Esophagus muscularis mucosa (tissue), 4 donors: ENCODE data around the gene COPG2. TPM values are rescaled to one million over a fixed set of nuclear protein-coding genes. Genes with fewer than 3 reads are reported as not detected.
"Not testable (repeated sequence)": the region's sequence is repeated elsewhere in the genome, so short reads cannot be mapped to it uniquely, and the experiment has no call there.

Experiments
- DNase-seq: peaks from one replicate; pipeline ENCODE4 v3.0.0-alpha.2; 2017; ENCODE audit errors: extremely low spot score
- H3K27ac ChIP-seq, 4 donors: fragments of 200-600 bp; sonication (generic); replicated peaks in 1 of 4; 1 replicate in 3 of 4; 2 replicates in 1 of 4; pipeline ENCODE4 v1.5.1; 2016 to 2019; ENCODE audit warnings: mild to moderate bottlenecking in 1 of 4
- H3K27me3 ChIP-seq, 4 donors: fragments of 200-600 bp; sonication (generic); one replicate each; pipeline versions ENCODE4 v1.5.1 to v1.6.0; 2016 to 2019
- H3K36me3 ChIP-seq, 4 donors: fragments of 200-600 bp; sonication (generic); one replicate each; pipeline ENCODE4 v1.5.1; 2016 to 2019
- H3K4me1 ChIP-seq, 4 donors: fragments of 200-600 bp; sonication (generic); one replicate each; pipeline ENCODE4 v1.5.1; 2016 to 2019
- H3K4me3 ChIP-seq, 4 donors: fragments of 200-600 bp; sonication (generic); 1 replicate in 2 of 4; 2 replicates in 2 of 4; pipeline ENCODE4 v1.5.1; 2016 to 2019; ENCODE audit warnings: mild to moderate bottlenecking in 4 of 4, moderate library complexity in 1 of 4
- H3K9me3 ChIP-seq, 4 donors: fragments of 200-600 bp; sonication (generic); 1 replicate in 3 of 4; 2 replicates in 1 of 4; pipeline ENCODE4 v1.5.1; 2016 to 2019
- EP300 ChIP-seq: sonication (generic); formaldehyde crosslinking; IDR thresholded peaks from one replicate; pipeline ENCODE4 v1.6.1; 2017; ENCODE audit warnings: antibody characterized with exemption
- POLR2A ChIP-seq: fragments of 450-650 bp; IDR thresholded peaks from one replicate; pipeline ENCODE4 v1.6.1; 2017; ENCODE audit warnings: antibody characterized with exemption, moderate library complexity, mild to moderate bottlenecking, low read depth
- POLR2AphosphoS5 ChIP-seq, 2 donors: sonication (generic); formaldehyde crosslinking; IDR thresholded peaks; one replicate each; pipeline ENCODE4 v1.6.1; 2017; ENCODE audit warnings: antibody characterized with exemption in 2 of 2
- WGBS: methylation state at CpG from one replicate; pipeline ENCODE4 v1.1.5; 2018; 5-methylcytosine and 5-hydroxymethylcytosine counted together
- intact Hi-C: fragments of 100-400 bp; cut with DNase I; formaldehyde crosslinking; loops from one replicate; pipeline ENCODE4 v1.15.1; 2023
- total RNA-seq, 4 donors: library from RNA; depleted of rRNA; stranded (reverse); fragments of >200 nt; gene quantifications; one replicate each; pipeline versions ENCODE4 v1.1.0 to v1.2.1, GENCODE V29; 2016
- TF ChIP-seq, protein P1 (sequence below), 3 experiments: fragments of 200-600 bp in 2 of 3; fragments of 450-650 bp in 1 of 3; sonication (generic) in 2 of 3; IDR thresholded peaks; one replicate each; pipeline ENCODE4 v1.5.1; 2017 to 2019; ENCODE audit warnings: antibody characterized with exemption in 3 of 3, mild to moderate bottlenecking in 2 of 3, moderate library complexity in 1 of 3

COPG2 gene
- total RNA-seq, 4 donors from 2014 or later, result 9.6 to 11.9 (median 10.7) TPM

DNA sequence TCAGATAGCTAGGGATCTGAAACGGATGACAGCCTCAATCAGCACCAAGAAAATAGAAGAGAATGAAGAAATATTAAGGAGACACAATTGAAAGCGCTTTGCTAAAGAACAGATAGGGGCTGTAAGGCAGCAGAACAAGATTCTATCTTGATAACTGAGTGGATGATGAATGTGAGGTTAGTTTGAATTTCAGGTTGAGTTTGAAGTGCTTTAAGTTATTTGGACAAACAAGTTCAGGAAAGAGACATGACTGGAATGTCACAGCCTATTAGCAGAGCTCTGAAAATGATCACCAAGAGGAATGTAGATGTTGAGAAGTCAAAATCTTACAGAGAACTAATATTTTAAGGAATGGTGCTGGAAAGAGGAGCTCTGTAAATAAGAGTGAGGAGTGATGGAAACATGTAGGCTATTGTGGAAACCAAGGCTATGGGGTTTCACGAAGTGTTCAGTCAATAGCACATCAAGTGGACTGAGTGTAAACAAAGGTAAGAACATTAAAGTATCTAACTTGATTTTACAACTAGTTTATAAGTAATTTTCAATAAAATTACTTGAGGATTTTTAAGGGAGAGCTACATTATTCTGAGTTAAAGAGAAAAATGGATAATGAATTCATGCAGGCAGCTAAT is 115.0 kb downstream of the COPG2 start:
- Histone ChIP-seq H3K4me3 (no peak overlapping the region), H3K27me3 (no peaks in the 10 kb centered on the region), H3K9me3 (no peaks in the 10 kb centered on the region), H3K4me1 (no peaks in the 10 kb centered on the region), H3K36me3 (peaks cover 0 to 38% (median 11%) of the 10 kb centered on the region in 4 donors), H3K27ac (no peak overlapping the region)
- 96% methylated on average over 3 of the region's 3 CpGs for WGBS
- intact Hi-C loops, result no loop called here
- TF ChIP-seq POLR2AphosphoS5 (IDR thresholded peaks at IDR 0.05) (no peak), EP300 (no peak)
- no peak for DNase-seq

DNA sequence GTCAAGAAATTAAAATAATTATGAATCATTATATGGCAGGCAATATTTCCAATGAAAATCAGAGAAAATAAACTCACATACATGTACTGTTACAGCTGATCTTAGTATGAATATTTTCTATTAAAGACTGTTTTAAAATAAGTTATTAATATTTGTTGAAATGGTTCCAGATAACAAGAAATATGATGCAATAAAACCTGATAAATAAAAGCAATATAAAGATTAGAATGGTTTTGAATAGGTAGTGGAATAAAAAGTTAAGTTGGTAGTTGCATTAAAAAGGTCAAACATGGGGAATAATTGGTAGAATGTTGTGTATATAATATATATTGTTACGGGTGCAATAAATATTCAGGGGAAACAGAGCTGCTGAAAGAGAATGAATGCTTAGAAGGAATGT is 124.2 kb downstream of the COPG2 start:
- Histone ChIP-seq H3K27ac (no peak overlapping the region), H3K4me1 (peaks cover 0 to 4% (median 0%) of the 10 kb centered on the region in 4 donors), H3K36me3 (peaks cover 0 to 54% (median 11%) of the 10 kb centered on the region in 4 donors), H3K4me3 (no peak overlapping the region), H3K9me3 (no peaks in the 10 kb centered on the region), H3K27me3 (no peaks in the 10 kb centered on the region)
- 94% methylated on average over 1 of the region's 1 CpG for WGBS
- no peak for DNase-seq
- TF ChIP-seq, protein P1, sequence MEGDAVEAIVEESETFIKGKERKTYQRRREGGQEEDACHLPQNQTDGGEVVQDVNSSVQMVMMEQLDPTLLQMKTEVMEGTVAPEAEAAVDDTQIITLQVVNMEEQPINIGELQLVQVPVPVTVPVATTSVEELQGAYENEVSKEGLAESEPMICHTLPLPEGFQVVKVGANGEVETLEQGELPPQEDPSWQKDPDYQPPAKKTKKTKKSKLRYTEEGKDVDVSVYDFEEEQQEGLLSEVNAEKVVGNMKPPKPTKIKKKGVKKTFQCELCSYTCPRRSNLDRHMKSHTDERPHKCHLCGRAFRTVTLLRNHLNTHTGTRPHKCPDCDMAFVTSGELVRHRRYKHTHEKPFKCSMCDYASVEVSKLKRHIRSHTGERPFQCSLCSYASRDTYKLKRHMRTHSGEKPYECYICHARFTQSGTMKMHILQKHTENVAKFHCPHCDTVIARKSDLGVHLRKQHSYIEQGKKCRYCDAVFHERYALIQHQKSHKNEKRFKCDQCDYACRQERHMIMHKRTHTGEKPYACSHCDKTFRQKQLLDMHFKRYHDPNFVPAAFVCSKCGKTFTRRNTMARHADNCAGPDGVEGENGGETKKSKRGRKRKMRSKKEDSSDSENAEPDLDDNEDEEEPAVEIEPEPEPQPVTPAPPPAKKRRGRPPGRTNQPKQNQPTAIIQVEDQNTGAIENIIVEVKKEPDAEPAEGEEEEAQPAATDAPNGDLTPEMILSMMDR (IDR thresholded peaks at IDR 0.05), result no peak
- TF ChIP-seq EP300 (no peak), POLR2AphosphoS5 (IDR thresholded peaks at IDR 0.05) (no peak)
- intact Hi-C loops, result no loop called here

DNA sequence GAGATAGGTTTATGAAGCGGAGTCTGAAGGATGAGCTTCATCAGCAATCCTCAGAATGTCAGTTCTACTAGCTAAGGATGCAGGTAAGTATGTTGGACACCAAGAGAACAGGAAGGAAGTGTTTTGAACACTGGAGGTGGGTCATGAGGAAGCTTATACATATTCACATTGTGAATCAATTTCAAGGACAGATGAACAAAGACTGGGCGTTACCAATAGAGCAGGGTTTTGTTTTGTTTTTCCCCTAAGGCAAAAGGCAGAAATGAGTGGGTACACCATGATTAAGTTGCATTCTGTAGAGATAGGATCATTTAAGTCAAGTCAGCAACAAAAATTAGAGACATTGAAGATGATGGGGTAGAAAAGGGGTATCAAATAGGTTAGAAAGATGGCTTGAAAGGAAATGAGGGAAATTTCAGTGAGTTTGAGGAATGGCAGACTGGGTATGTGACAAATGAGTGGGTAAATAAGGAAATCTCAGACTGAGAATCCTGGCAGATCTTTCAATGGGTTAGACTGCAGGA is 125.0 kb downstream of the COPG2 start:
- TF ChIP-seq POLR2A, result no peak
- no peak for TF ChIP-seq POLR2AphosphoS5 (IDR thresholded peaks at IDR 0.05)
- TF ChIP-seq, protein P1 (IDR thresholded peaks at IDR 0.05), result no peak
- no peak for TF ChIP-seq EP300
- Histone ChIP-seq H3K36me3 (peaks cover 0 to 60% (median 14%) of the 10 kb centered on the region in 4 donors), H3K9me3 (no peaks in the 10 kb centered on the region), H3K4me1 (peaks cover 0 to 4% (median 0%) of the 10 kb centered on the region in 4 donors), H3K27ac (no peak overlapping the region), H3K27me3 (no peaks in the 10 kb centered on the region), H3K4me3 (no peak overlapping the region)
- intact Hi-C loops, result no loop called here
- no peak for DNase-seq
- WGBS, result 91% methylated on average over 2 of the region's 2 CpGs

DNA sequence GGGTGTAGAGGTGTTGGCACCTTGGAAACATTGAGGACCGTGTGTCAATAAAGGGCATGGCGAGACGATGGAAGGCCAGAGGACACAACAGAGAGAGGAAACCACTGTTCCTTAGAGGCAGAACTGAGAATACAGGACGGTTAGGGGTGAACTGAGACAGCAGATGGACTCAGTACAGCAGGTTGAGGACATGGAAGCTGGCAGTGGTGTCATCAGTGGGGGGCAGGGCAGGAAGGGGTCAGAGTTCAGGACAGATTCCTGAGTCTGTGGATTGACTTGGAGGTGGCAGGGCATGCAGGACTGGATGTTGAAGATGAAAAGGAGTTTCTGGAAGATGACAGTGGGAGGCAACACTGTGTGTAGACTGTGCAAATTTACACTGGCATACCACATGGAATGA is 126.3 kb downstream of the COPG2 start:
- intact Hi-C loops, result not testable (repeated sequence)
- H3K36me3 ChIP-seq, result peaks cover 0 to 53% (median 8%) of the 10 kb centered on the region in 4 donors

DNA sequence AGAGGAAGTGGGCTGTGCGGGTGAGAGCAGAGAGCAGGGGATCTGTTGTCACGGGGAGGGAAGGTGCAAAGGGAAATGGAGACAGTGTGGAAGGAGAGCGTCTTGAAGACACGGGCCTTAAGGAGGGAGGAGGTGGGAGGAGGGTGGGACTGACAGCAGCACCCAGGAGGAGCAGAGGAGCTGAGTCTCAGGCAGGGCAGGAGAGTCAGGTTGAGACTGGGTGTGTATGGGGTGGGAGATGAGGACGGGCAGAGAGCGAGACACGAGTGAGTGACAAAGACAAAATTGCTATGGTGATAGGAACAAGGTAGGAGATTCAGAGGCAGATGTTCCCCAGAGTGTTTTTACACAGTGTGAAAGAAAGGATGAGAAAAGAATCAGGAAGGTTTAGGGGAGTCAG is 127.3 kb downstream of the COPG2 start:
- intact Hi-C loops, H3K27ac ChIP-seq, DNase-seq, H3K4me3 ChIP-seq, H3K27me3 ChIP-seq, H3K4me1 ChIP-seq, H3K9me3 ChIP-seq: not testable (repeated sequence)
- WGBS, result 92% methylated on average over 7 of the region's 7 CpGs
- H3K36me3 ChIP-seq, result peaks cover 0 to 45% (median 8%) of the 10 kb centered on the region in 4 donors

More for the DNA sequence above, 126.3 kb downstream of the COPG2 start:
- not testable (repeated sequence) for DNase-seq, H3K27me3 ChIP-seq, H3K27ac ChIP-seq, H3K9me3 ChIP-seq, H3K4me1 ChIP-seq, H3K4me3 ChIP-seq
- WGBS, result 91% methylated on average over 4 of the region's 4 CpGs

DNA sequence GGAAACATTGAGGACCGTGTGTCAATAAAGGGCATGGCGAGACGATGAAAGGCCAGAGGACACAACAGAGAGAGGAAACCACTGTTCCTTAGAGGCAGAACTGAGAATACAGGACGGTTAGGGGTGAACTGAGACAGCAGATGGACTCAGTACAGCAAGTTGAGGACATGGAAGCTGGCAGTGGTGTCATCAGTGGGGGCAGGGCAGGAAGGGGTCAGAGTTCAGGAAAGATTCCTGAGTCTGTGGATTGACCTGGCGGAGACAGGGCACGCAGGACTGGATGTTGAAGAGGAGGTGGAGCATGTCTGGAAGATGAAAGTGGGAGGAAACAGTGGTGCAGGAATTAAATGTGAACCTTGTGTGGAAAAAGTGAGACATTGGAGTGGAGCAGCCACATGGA is 130.7 kb downstream of the COPG2 start:
- H3K9me3 ChIP-seq, DNase-seq, H3K27me3 ChIP-seq, H3K27ac ChIP-seq, H3K4me1 ChIP-seq, intact Hi-C loops, H3K4me3 ChIP-seq: not testable (repeated sequence)
- H3K36me3 ChIP-seq, result peaks cover 0 to 52% (median 17%) of the 10 kb centered on the region in 4 donors
- 82% methylated on average over 6 of the region's 6 CpGs for WGBS

DNA sequence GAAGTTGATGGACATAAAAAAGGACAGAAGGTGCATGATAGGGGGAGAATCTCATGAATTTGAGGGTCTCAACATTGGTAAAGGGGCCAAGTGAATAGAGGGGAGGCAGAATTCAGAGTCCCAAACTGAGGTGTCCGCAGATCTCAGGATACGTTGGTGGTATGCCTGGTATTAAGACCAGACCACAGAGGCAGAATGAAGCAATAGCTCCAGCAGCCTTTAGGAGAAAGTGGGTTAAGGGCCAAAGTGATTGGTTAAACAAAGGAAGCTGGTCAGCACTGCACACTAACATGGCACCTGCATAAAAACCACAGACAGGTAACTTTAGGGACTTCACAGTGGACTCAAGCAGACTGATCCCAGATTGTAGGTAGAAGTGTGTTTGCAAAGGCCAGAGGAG is 139.1 kb downstream of the COPG2 start:
- no peak for TF ChIP-seq POLR2AphosphoS5 (IDR thresholded peaks at IDR 0.05)
- TF ChIP-seq, protein P1 (IDR thresholded peaks at IDR 0.05), result no peak
- no peak for TF ChIP-seq POLR2A
- no peak for TF ChIP-seq EP300
- 83% methylated on average over 2 of the region's 2 CpGs for WGBS
- Histone ChIP-seq H3K4me3 (no peak overlapping the region), H3K27ac (no peak overlapping the region), H3K4me1 (no peaks in the 10 kb centered on the region), H3K27me3 (no peaks in the 10 kb centered on the region), H3K9me3 (no peaks in the 10 kb centered on the region), H3K36me3 (peaks cover 0 to 60% (median 25%) of the 10 kb centered on the region in 4 donors)
- no peak for DNase-seq
- intact Hi-C loops, result no loop called here

DNA sequence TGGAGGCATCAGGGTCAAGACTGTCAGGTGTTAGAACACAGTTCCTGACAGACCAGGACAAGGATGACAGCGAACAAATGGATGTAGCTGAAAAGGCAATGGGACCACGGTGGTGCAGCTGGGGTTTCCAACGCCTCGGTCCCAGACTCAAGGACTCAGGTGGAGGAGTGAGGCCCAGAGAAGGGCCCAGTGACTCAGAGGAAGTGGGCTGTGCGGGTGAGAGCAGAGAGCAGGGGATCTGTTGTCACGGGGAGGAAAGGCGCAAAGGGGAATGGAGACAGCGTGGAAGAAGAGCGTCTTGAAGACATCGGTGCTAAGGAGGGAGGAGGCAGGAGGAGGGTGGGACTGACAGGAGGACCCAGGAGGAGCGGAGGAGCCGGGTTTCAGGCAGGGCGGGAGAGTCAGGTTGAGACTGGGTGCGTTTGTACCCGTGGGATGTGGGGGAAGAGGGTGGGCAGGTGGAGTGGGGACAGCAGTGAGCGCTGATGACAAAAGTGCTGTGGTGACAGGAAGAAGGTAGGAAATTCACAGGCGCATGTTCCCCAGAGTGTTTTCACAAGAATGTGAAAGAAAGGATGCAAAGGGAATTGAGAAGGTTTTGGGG is 140.7 kb downstream of the COPG2 start:
- DNase-seq, H3K4me1 ChIP-seq, intact Hi-C loops, H3K4me3 ChIP-seq, H3K27ac ChIP-seq, H3K27me3 ChIP-seq, H3K9me3 ChIP-seq: not testable (repeated sequence)
- WGBS, result 90% methylated on average over 17 of the region's 17 CpGs
- peaks cover 0 to 47% (median 16%) of the 10 kb centered on the region in 4 donors for H3K36me3 ChIP-seq
